Measurements from ENCODE around the gene TMEM174. TPM values are rescaled to one million over a fixed set of nuclear protein-coding genes. Genes with fewer than 3 reads are reported as not detected.

Gene TMEM174
- total and polyA plus RNA-seq, 2 donors (not counting 1 experiment from before 2014, with no cell fraction given): not detected

GRCh38 chr5:73198833-73199592, 26.0 kb downstream of the TMEM174 start:
- POLR2A ChIA-PET: no interaction called here
- ATAC-seq (ENCODE audit: low read depth): no peak
- H3K27me3 Mint-ChIP-seq: peaks cover 65% of the 10 kb centered on the region
- Histone ChIP-seq H3K36me3 (replicated peaks in 1 of 2; ENCODE audit: control extremely low read depth in 1 of 2, control insufficient read depth in 1 of 2, extremely low read depth in 1 of 2, insufficient read depth in 2 of 2, low read length in 1 of 2) (no peaks in the 10 kb centered on the region), H3K4me3 (ENCODE audit: control extremely low read depth in 1 of 5, extremely low read depth in 1 of 5, insufficient read depth in 1 of 5, low read depth in 2 of 5, low read length in 4 of 5) (no peak overlapping the region), H3K9ac (ENCODE audit: low read length) (no peak overlapping the region), H3K27ac (ENCODE audit: low read length in 2 of 2) (no peak overlapping the region), H4K20me1 (ENCODE audit: control insufficient read depth, insufficient read depth, low read length, poor library complexity, severe bottlenecking) (no peaks in the 10 kb centered on the region), H3K4me2 (replicated peaks; ENCODE audit: low read depth, low read length, poor library complexity, severe bottlenecking) (no peak overlapping the region), H3K4me1 (ENCODE audit: control insufficient read depth in 2 of 2, insufficient read depth in 2 of 2, low read length in 2 of 2) (no peaks in the 10 kb centered on the region), H3K9me3 (ENCODE audit: control extremely low read depth in 1 of 3, control insufficient read depth in 2 of 3, insufficient read depth in 1 of 3, low read length in 2 of 3) (peaks cover 0 to 10% (median 0%) of the 10 kb centered on the region in 3 donors), H2AFZ (ENCODE audit: insufficient read depth, low read depth, low read length, poor library complexity, severe bottlenecking) (no peak overlapping the region), H3K79me2 (ENCODE audit: control insufficient read depth, insufficient read depth, low read length) (no peaks in the 10 kb centered on the region), H3K27me3 (replicated peaks in 1 of 4; ENCODE audit: control extremely low read depth in 1 of 4, control insufficient read depth in 3 of 4, insufficient read depth in 4 of 4, low read length in 3 of 4) (peaks cover 0 to 10% (median 0%) of the 10 kb centered on the region in 4 experiments)
- DNase-seq: no peak
- H3K9me3 Mint-ChIP-seq (ENCODE audit: insufficient read depth): no peaks in the 10 kb centered on the region
- no peak for TF ChIP-seq EZH2 (IDR thresholded peaks at IDR 0.05; ENCODE audit: borderline replicate concordance, insufficient read depth, low read depth, low read length, poor library complexity, severe bottlenecking)
- TF ChIP-seq, protein P1, sequence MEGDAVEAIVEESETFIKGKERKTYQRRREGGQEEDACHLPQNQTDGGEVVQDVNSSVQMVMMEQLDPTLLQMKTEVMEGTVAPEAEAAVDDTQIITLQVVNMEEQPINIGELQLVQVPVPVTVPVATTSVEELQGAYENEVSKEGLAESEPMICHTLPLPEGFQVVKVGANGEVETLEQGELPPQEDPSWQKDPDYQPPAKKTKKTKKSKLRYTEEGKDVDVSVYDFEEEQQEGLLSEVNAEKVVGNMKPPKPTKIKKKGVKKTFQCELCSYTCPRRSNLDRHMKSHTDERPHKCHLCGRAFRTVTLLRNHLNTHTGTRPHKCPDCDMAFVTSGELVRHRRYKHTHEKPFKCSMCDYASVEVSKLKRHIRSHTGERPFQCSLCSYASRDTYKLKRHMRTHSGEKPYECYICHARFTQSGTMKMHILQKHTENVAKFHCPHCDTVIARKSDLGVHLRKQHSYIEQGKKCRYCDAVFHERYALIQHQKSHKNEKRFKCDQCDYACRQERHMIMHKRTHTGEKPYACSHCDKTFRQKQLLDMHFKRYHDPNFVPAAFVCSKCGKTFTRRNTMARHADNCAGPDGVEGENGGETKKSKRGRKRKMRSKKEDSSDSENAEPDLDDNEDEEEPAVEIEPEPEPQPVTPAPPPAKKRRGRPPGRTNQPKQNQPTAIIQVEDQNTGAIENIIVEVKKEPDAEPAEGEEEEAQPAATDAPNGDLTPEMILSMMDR (IDR thresholded peaks at IDR 0.05): no peak
- 85% methylated on average over 3 of the region's 3 CpGs for WGBS (ENCODE audit: insufficient coverage)
- CTCF ChIA-PET: no interaction called here
- peaks cover 3% of the 10 kb centered on the region for H3K4me1 Mint-ChIP-seq
- intact Hi-C loops (cut with micrococcal nuclease): no loop called here
- H3K27ac Mint-ChIP-seq: no peak overlapping the region
- no peak overlapping the region for H3K4me3 Mint-ChIP-seq

- TF ChIP-seq EZH2 (IDR thresholded peaks at IDR 0.05; ENCODE audit: borderline replicate concordance, insufficient read depth, low read depth, low read length, poor library complexity, severe bottlenecking): no peak
- TF ChIP-seq, protein P1 (IDR thresholded peaks at IDR 0.05): no peak
- ATAC-seq (ENCODE audit: low read depth): no peak
- H3K27me3 Mint-ChIP-seq: peaks cover 62% of the 10 kb centered on the region
- H3K4me1 Mint-ChIP-seq: peaks cover 3% of the 10 kb centered on the region
- Histone ChIP-seq H3K79me2 (ENCODE audit: control insufficient read depth, insufficient read depth, low read length) (no peaks in the 10 kb centered on the region), H3K36me3 (replicated peaks in 1 of 2; ENCODE audit: control extremely low read depth in 1 of 2, control insufficient read depth in 1 of 2, extremely low read depth in 1 of 2, insufficient read depth in 2 of 2, low read length in 1 of 2) (no peaks in the 10 kb centered on the region), H3K9ac (ENCODE audit: low read length) (no peak overlapping the region), H2AFZ (ENCODE audit: insufficient read depth, low read depth, low read length, poor library complexity, severe bottlenecking) (no peak overlapping the region), H3K4me1 (ENCODE audit: control insufficient read depth in 2 of 2, insufficient read depth in 2 of 2, low read length in 2 of 2) (no peaks in the 10 kb centered on the region), H3K27ac (ENCODE audit: low read length in 2 of 2) (no peak overlapping the region), H3K27me3 (replicated peaks in 1 of 4; ENCODE audit: control extremely low read depth in 1 of 4, control insufficient read depth in 3 of 4, insufficient read depth in 4 of 4, low read length in 3 of 4) (peaks cover 0 to 10% (median 0%) of the 10 kb centered on the region in 4 experiments), H3K4me3 (ENCODE audit: control extremely low read depth in 1 of 5, extremely low read depth in 1 of 5, insufficient read depth in 1 of 5, low read depth in 2 of 5, low read length in 4 of 5) (no peak overlapping the region), H3K9me3 (ENCODE audit: control extremely low read depth in 1 of 3, control insufficient read depth in 2 of 3, insufficient read depth in 1 of 3, low read length in 2 of 3) (peaks cover 0 to 10% (median 0%) of the 10 kb centered on the region in 3 donors), H4K20me1 (ENCODE audit: control insufficient read depth, insufficient read depth, low read length, poor library complexity, severe bottlenecking) (no peaks in the 10 kb centered on the region), H3K4me2 (replicated peaks; ENCODE audit: low read depth, low read length, poor library complexity, severe bottlenecking) (no peak overlapping the region)
- WGBS (ENCODE audit: insufficient coverage): no CpG with 5 or more reads among the region's 5 CpGs
- no peaks in the 10 kb centered on the region for H3K9me3 Mint-ChIP-seq (ENCODE audit: insufficient read depth)
- POLR2A ChIA-PET: no interaction called here
- no peak for DNase-seq
- no peak overlapping the region for H3K27ac Mint-ChIP-seq
- intact Hi-C loops (cut with micrococcal nuclease): loop anchor here (2.0 kb wide), 1 partner anchor 589 kb away; no protein-coding TSS in a partner anchor
- H3K4me3 Mint-ChIP-seq: no peak overlapping the region
- CTCF ChIA-PET: no interaction called here
These were observed 26.7 kb downstream of the TMEM174 start for GRCh38 chr5:73199671-73200070.

Measured in B cell (primary cell).